Prostate gland (tissue), 2 donors: ENCODE measurements around the gene GPS1. TPM values are rescaled to one million over a fixed set of nuclear protein-coding genes. Genes with fewer than 3 reads are reported as not detected.

Source experiments
- DNase-seq: peaks from one replicate; pipeline ENCODE4 v3.0.0-alpha.2; 2019; ENCODE audit warnings: low spot score
- H3K27ac ChIP-seq, 2 donors: fragments of 200-600 bp; sonication (generic); 2 replicates each; pipeline ENCODE4 v1.5.1; 2017 to 2019
- H3K27me3 ChIP-seq: fragments of 200-600 bp; sonication (generic); replicated peaks from 2 replicates; pipeline ENCODE4 v1.5.1; 2019; ENCODE audit not compliant: insufficient read depth
- H3K36me3 ChIP-seq, 2 donors: fragments of 200-600 bp; sonication (generic); 1 replicate in 1 of 2; 2 replicates in 1 of 2; pipeline versions ENCODE4 v1.5.1 to v1.8.1; 2017 to 2019
- H3K4me1 ChIP-seq: fragments of 200-600 bp; sonication (generic); replicated peaks from 2 replicates; pipeline ENCODE4 v1.5.1; 2019
- H3K4me3 ChIP-seq, 2 donors: fragments of 200-600 bp; sonication (generic); 2 replicates each; pipeline ENCODE4 v1.5.1; 2017 to 2019
- H3K9me3 ChIP-seq: fragments of 200-600 bp; sonication (generic); 2 replicates; pipeline ENCODE4 v1.5.1; 2017
- POLR2A ChIP-seq: fragments of 450-650 bp; IDR thresholded peaks from one replicate; pipeline ENCODE4 v1.6.1; 2016; ENCODE audit warnings: antibody characterized with exemption, mild to moderate bottlenecking
- POLR2AphosphoS5 ChIP-seq: sonication (generic); formaldehyde crosslinking; IDR thresholded peaks from one replicate; pipeline ENCODE4 v1.6.1; 2017; ENCODE audit warnings: antibody characterized with exemption
- WGBS: methylation state at CpG from one replicate; pipeline ENCODE4 v1.1.5; 2018; 5-methylcytosine and 5-hydroxymethylcytosine counted together
- intact Hi-C: fragments of 100-400 bp; cut with DNase I; formaldehyde crosslinking; loops from one replicate; pipeline ENCODE4 v1.14.2; 2022
- total RNA-seq, 2 donors: library from RNA; depleted of rRNA; stranded (reverse); fragments of >200 nt; gene quantifications; one replicate each; pipeline ENCODE4 v1.1.0, GENCODE V29; 2016
- TF ChIP-seq, protein P1 (sequence below), 4 experiments: fragments of 200-600 bp in 2 of 4; fragments of 450-650 bp in 2 of 4; sonication (generic) in 2 of 4; IDR thresholded peaks; 1 replicate in 3 of 4; 2 replicates in 1 of 4; pipeline ENCODE4 v1.5.1; 2016 to 2019; ENCODE audit warnings: antibody characterized with exemption in 4 of 4, mild to moderate bottlenecking in 2 of 4, moderate library complexity in 2 of 4

The GPS1 gene
- total RNA-seq, 2 donors from 2014 or later, result 163 to 182 TPM

GRCh38 chr17:82105882-82106687 is 54.4 kb downstream of the GPS1 start:
- intact Hi-C loops, result no loop called here
- Histone ChIP-seq H3K27me3 (no peaks in the 10 kb centered on the region), H3K9me3 (no peaks in the 10 kb centered on the region), H3K27ac (peak overlapping the region; percentile 98 to 99), H3K4me1 (peaks cover 52% of the 10 kb centered on the region), H3K36me3 (no peaks in the 10 kb centered on the region), H3K4me3 (no peak overlapping the region)
- WGBS, result 20% methylated on average over 24 of the region's 24 CpGs
- DNase-seq, result peak; percentile 91
- TF ChIP-seq POLR2AphosphoS5, result peak; percentile 70
- TF ChIP-seq POLR2A, result no peak
- TF ChIP-seq, protein P1, sequence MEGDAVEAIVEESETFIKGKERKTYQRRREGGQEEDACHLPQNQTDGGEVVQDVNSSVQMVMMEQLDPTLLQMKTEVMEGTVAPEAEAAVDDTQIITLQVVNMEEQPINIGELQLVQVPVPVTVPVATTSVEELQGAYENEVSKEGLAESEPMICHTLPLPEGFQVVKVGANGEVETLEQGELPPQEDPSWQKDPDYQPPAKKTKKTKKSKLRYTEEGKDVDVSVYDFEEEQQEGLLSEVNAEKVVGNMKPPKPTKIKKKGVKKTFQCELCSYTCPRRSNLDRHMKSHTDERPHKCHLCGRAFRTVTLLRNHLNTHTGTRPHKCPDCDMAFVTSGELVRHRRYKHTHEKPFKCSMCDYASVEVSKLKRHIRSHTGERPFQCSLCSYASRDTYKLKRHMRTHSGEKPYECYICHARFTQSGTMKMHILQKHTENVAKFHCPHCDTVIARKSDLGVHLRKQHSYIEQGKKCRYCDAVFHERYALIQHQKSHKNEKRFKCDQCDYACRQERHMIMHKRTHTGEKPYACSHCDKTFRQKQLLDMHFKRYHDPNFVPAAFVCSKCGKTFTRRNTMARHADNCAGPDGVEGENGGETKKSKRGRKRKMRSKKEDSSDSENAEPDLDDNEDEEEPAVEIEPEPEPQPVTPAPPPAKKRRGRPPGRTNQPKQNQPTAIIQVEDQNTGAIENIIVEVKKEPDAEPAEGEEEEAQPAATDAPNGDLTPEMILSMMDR (IDR thresholded peaks at IDR 0.05), result peak in 3 of 4 experiments; percentile 12 to 55 (median 42)

DNA sequence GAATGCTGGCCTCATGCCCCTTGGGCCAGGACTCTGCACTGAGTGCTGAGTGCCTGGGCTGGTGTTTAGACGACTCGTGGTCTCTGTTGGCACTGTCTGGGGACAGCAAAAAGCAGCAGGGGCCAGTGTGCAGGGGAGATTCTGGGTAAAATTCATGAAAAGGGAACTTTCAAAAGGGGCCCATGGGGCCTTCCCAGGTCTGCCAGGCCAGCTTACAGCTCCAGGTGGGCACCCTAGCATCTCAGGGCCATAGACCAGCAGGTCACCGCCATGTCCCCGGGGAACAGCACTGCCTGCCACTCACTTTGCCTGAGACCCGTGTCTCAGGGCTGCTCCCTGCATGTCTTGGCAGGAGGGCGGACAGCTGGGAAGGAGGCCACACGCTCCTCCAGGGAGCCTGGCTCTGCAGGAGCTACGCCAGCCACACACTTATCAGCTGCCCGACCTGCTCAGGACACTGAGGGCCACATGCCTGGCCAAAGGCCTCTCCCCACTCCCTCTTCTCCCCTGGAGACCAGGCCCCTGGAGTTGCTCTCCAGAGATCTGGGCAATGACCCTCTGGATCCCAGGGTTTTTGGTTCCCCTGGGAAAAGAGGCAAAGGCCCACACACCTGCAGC is 55.1 kb downstream of the GPS1 start:
- intact Hi-C loops, result no loop called here

More for the DNA sequence above, 55.1 kb downstream of the GPS1 start:
- no peak overlapping the region for H3K4me3 ChIP-seq
- DNase-seq, result no peak
- no peaks in the 10 kb centered on the region for H3K27me3 ChIP-seq
- H3K9me3 ChIP-seq, result no peaks in the 10 kb centered on the region
- peak overlapping the region; percentile 98 to 99 for H3K27ac ChIP-seq
- no peaks in the 10 kb centered on the region for H3K36me3 ChIP-seq
- TF ChIP-seq POLR2AphosphoS5, result no peak
- no peak for TF ChIP-seq POLR2A
- TF ChIP-seq, protein P1 (IDR thresholded peaks at IDR 0.05), result no peak
- H3K4me1 ChIP-seq, result peaks cover 45% of the 10 kb centered on the region
- 17% methylated on average over 8 of the region's 9 CpGs for WGBS

Other genes with a start within 250 kb of the GPS1 start
- under 1 TPM in 1 of 2 donors, not detected in 1; 0.97 TPM for gene GCGR, start 247.7 kb upstream of the GPS1 start, total RNA-seq
- 100 to 1,000 TPM in 1 of 2 donors, 10 to 100 TPM in 1; 83.6 to 150 TPM for gene MCRIP1, start 218.6 kb upstream of the GPS1 start, total RNA-seq
- 1 to 10 TPM in 1 of 2 donors, not detected in 1; 1.6 TPM for gene PPP1R27, start 216.8 kb upstream of the GPS1 start, total RNA-seq
- 1,000 to 10,000 TPM in 1 of 2 donors, 100 to 1,000 TPM in 1; 509 to 2,101 TPM for gene P4HB, start 191.4 kb upstream of the GPS1 start, total RNA-seq
- gene ARHGDIA, start 180.6 kb upstream of the GPS1 start, total RNA-seq, result 100 to 1,000 TPM; 193 to 274 TPM
- 100 to 1,000 TPM in 1 of 2 donors, 10 to 100 TPM in 1; 83.9 to 108 TPM for gene ALYREF, start 160.3 kb upstream of the GPS1 start, total RNA-seq
- gene ANAPC11, start 160.2 kb upstream of the GPS1 start, total RNA-seq, result 100 to 1,000 TPM; 128 to 278 TPM
- 10 to 100 TPM in 1 of 2 donors, 1 to 10 TPM in 1; 9.8 to 10.9 TPM for gene NPB, start 149.7 kb upstream of the GPS1 start, total RNA-seq
- 10 to 100 TPM; 51.4 to 69.2 TPM for gene PCYT2, start 140.5 kb upstream of the GPS1 start, total RNA-seq
- 10 to 100 TPM; 22.4 to 39.9 TPM for gene SIRT7, start 133.7 kb upstream of the GPS1 start, total RNA-seq
- 10 to 100 TPM; 11.3 to 27.7 TPM for gene MAFG, start 124.2 kb upstream of the GPS1 start, total RNA-seq
- gene PYCR1, start 114.6 kb upstream of the GPS1 start, total RNA-seq, result 10 to 100 TPM; 35.0 to 91.2 TPM
- under 1 TPM in 1 of 2 donors, not detected in 1; 0.14 TPM for gene MYADML2, start 104.7 kb upstream of the GPS1 start, total RNA-seq
- gene NOTUM, start 90.7 kb upstream of the GPS1 start, total RNA-seq, result 1 to 10 TPM in 1 of 2 donors, under 1 TPM in 1; 0.50 to 8.3 TPM
- 10 to 100 TPM; 30.7 to 39.7 TPM for gene ASPSCR1, start 74.3 kb upstream of the GPS1 start, total RNA-seq
- gene CENPX, start 29.0 kb upstream of the GPS1 start, total RNA-seq, result 100 to 1,000 TPM in 1 of 2 donors, 10 to 100 TPM in 1; 84.9 to 263 TPM
- gene LRRC45, start 28.6 kb upstream of the GPS1 start, total RNA-seq, result 10 to 100 TPM; 22.2 to 24.1 TPM
- gene RAC3, start 20.2 kb upstream of the GPS1 start, total RNA-seq, result 10 to 100 TPM; 41.8 to 93.9 TPM
- gene DCXR, start 14.2 kb upstream of the GPS1 start, total RNA-seq, result 100 to 1,000 TPM; 235 to 744 TPM
- gene RFNG, start 87 bp upstream of the GPS1 start, total RNA-seq, result 10 to 100 TPM; 48.8 to 92.7 TPM
- 100 to 1,000 TPM in 1 of 2 donors, 10 to 100 TPM in 1; 95.9 to 119 TPM for gene DUS1L, start 13.9 kb downstream of the GPS1 start, total RNA-seq
- gene FASN, start 46.3 kb downstream of the GPS1 start, total RNA-seq, result 100 to 1,000 TPM; 192 to 388 TPM
- gene CCDC57, start 160.9 kb downstream of the GPS1 start, total RNA-seq, result 10 to 100 TPM; 57.6 to 62.8 TPM
- gene SLC16A3, start 177.1 kb downstream of the GPS1 start, total RNA-seq, result 10 to 100 TPM in 1 of 2 donors, 1 to 10 TPM in 1; 5.0 to 69.2 TPM
- gene CSNK1D, start 221.8 kb downstream of the GPS1 start, total RNA-seq, result 100 to 1,000 TPM in 1 of 2 donors, 10 to 100 TPM in 1; 80.3 to 155 TPM